Keratinocyte (primary cell): ENCODE data around the gene CNTNAP2.

Experiments
- EZH2 ChIP-seq: IDR thresholded peaks from one replicate; pipeline ENCODE4 v1.6.1; 2012; ENCODE audit warnings: inconsistent platforms, mild to moderate bottlenecking, low read length, moderate library complexity
- TF ChIP-seq, protein P1 (sequence below), 3 experiments: IDR thresholded peaks in 1 of 3; conservative IDR thresholded peaks in 1 of 3; optimal IDR thresholded peaks in 1 of 3; 2 replicates in 2 of 3; 3 replicates in 1 of 3; pipeline versions ENCODE3 to v1.5.1; 2011; ENCODE audit warnings: low read length in 3 of 3, mild to moderate bottlenecking in 3 of 3, moderate library complexity in 2 of 3, control low read depth in 1 of 3, inconsistent platforms in 1 of 3; ENCODE audit not compliant: insufficient read depth in 2 of 3; ENCODE audit errors: extremely low read depth in 1 of 3

DNA sequence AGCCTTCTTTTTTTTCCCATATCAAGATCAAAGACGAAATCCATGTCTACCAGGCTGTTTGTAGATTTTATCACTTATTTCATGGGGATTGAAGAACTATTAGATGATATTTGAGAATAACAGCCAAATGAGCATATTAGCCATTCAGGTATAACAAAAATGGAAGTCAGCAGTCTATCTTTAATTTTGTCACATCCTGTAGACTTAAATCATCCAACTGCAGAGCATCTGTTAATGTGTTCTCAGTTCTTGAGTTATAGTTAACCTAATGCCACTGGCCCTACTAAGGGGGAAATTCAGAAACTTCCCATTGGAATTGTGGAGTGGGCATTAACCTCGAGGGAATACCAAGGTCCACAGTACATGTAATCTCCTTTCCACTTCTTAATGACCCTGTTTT, 380.1 kb downstream of the CNTNAP2 start:
- TF ChIP-seq, protein P1, sequence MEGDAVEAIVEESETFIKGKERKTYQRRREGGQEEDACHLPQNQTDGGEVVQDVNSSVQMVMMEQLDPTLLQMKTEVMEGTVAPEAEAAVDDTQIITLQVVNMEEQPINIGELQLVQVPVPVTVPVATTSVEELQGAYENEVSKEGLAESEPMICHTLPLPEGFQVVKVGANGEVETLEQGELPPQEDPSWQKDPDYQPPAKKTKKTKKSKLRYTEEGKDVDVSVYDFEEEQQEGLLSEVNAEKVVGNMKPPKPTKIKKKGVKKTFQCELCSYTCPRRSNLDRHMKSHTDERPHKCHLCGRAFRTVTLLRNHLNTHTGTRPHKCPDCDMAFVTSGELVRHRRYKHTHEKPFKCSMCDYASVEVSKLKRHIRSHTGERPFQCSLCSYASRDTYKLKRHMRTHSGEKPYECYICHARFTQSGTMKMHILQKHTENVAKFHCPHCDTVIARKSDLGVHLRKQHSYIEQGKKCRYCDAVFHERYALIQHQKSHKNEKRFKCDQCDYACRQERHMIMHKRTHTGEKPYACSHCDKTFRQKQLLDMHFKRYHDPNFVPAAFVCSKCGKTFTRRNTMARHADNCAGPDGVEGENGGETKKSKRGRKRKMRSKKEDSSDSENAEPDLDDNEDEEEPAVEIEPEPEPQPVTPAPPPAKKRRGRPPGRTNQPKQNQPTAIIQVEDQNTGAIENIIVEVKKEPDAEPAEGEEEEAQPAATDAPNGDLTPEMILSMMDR (optimal IDR thresholded peaks at IDR 0.05 in 1 of 3, IDR thresholded peaks at IDR 0.05 in 1 of 3, conservative IDR thresholded peaks at IDR 0.05 in 1 of 3; ENCODE audit: extremely low read depth in 1 of 3, insufficient read depth in 2 of 3, low read length in 3 of 3): no peak
- TF ChIP-seq EZH2: no peak
